Posterior cingulate gyrus (tissue), 11 donors: ENCODE data around the gene MEGF11.
A peak's percentile ranks its signal among the peaks of the same experiment; 100 is the strongest.

Source experiments
- DNase-seq, 10 donors: peaks; one replicate each; pipeline versions ENCODE4 v3.0.0 to v3.0.0-alpha.2; 2020 to 2021; ENCODE audit warnings: mixed read lengths in 3 of 10
- intact Hi-C: fragments of 100-400 bp; cut with DNase I; formaldehyde crosslinking; loops from one replicate; pipeline ENCODE4 v1.15.1; 2023

The MEGF11 gene

GRCh38 chr15:65945616-65946015 is 307.9 kb downstream of the MEGF11 start:
- intact Hi-C loops, result no loop called here

GRCh38 chr15:65944404-65944803 is 309.1 kb downstream of the MEGF11 start:
- intact Hi-C loops, result no loop called here
- DNase-seq, result no peak

More at GRCh38 chr15:65945616-65946015, 307.9 kb downstream of the MEGF11 start:
- DNase-seq, result peak in 1 of 10 donors; percentile 29

GRCh38 chr15:65942436-65942835 is 311.1 kb downstream of the MEGF11 start:
- DNase-seq, result peak in 1 of 10 donors; percentile 67
- intact Hi-C loops, result no loop called here

- peak in 1 of 10 donors; percentile 4 for DNase-seq
- intact Hi-C loops, result no loop called here
Measured at GRCh38 chr15:65940618-65940909, 313.0 kb downstream of the MEGF11 start.

GRCh38 chr15:65939901-65940617 is 313.5 kb downstream of the MEGF11 start:
- intact Hi-C loops, result no loop called here
- DNase-seq, result peak in 1 of 10 donors; percentile 49

GRCh38 chr15:65938604-65939003 is 314.9 kb downstream of the MEGF11 start:
- intact Hi-C loops, result no loop called here
- peak in 1 of 10 donors; percentile 62 for DNase-seq

GRCh38 chr15:65937476-65937875 is 316.1 kb downstream of the MEGF11 start:
- intact Hi-C loops, result no loop called here
- DNase-seq, result peak in 5 of 10 donors; percentile 22 to 89 (median 43)

- peak in 1 of 10 donors; percentile 65 for DNase-seq
- intact Hi-C loops, result no loop called here
Measured at GRCh38 chr15:65937054-65937453, 316.5 kb downstream of the MEGF11 start.

GRCh38 chr15:65936282-65936681 is 317.3 kb downstream of the MEGF11 start:
- no peak for DNase-seq
- intact Hi-C loops, result no loop called here

GRCh38 chr15:65935391-65935790 is 318.2 kb downstream of the MEGF11 start:
- DNase-seq, result no peak
- intact Hi-C loops, result no loop called here

- DNase-seq, result peak in 1 of 10 donors; percentile 20
- intact Hi-C loops, result no loop called here
Measured at GRCh38 chr15:65931221-65931620, 322.3 kb downstream of the MEGF11 start.

GRCh38 chr15:65930134-65930533 is 323.4 kb downstream of the MEGF11 start:
- peak in 1 of 10 donors; percentile 18 for DNase-seq
- intact Hi-C loops, result no loop called here

GRCh38 chr15:65929573-65929972 is 324.0 kb downstream of the MEGF11 start:
- intact Hi-C loops, result no loop called here

GRCh38 chr15:65927545-65927944 is 326.0 kb downstream of the MEGF11 start:
- peak in 1 of 10 donors; percentile 35 for DNase-seq
- intact Hi-C loops, result no loop called here

More at GRCh38 chr15:65929573-65929972, 324.0 kb downstream of the MEGF11 start:
- DNase-seq, result peak in 2 of 10 donors; percentile 14 to 76

GRCh38 chr15:65926899-65927298 is 326.7 kb downstream of the MEGF11 start:
- DNase-seq, result peak in 2 of 10 donors; percentile 1 to 12
- intact Hi-C loops, result no loop called here

- intact Hi-C loops, result no loop called here
Measured at GRCh38 chr15:65926459-65926858, 327.1 kb downstream of the MEGF11 start.

GRCh38 chr15:65925338-65925737 is 328.2 kb downstream of the MEGF11 start:
- peak in 1 of 10 donors; percentile 5 for DNase-seq
- intact Hi-C loops, result no loop called here

More at GRCh38 chr15:65926459-65926858, 327.1 kb downstream of the MEGF11 start:
- peak in 1 of 10 donors; percentile 13 for DNase-seq

- intact Hi-C loops, result no loop called here
- DNase-seq, result peak in 1 of 10 donors; percentile 5
Measured at GRCh38 chr15:65924004-65924403, 329.5 kb downstream of the MEGF11 start.

- intact Hi-C loops, result no loop called here
- DNase-seq, result peak in 3 of 10 donors; percentile 68 to 82 (median 72)
Measured at GRCh38 chr15:65923264-65923663, 330.3 kb downstream of the MEGF11 start.

- DNase-seq, result peak in 1 of 10 donors; percentile 28
- intact Hi-C loops, result no loop called here
Measured at GRCh38 chr15:65922621-65923020, 330.9 kb downstream of the MEGF11 start.

- peak in 1 of 10 donors; percentile 52 for DNase-seq
- intact Hi-C loops, result no loop called here
Measured at GRCh38 chr15:65921780-65922179, 331.8 kb downstream of the MEGF11 start.

GRCh38 chr15:65920825-65921309 is 332.7 kb downstream of the MEGF11 start:
- intact Hi-C loops, result no loop called here
- DNase-seq, result no peak
